SJCRH30 (cell line): ENCODE data around the gene C10orf67. TPM values are rescaled to one million over a fixed set of nuclear protein-coding genes. Genes with fewer than 3 reads are reported as not detected.
"Not testable (repeated sequence)": the region's sequence is repeated elsewhere in the genome, so short reads cannot be mapped to it uniquely, and the experiment has no call there.

Experiments
- DNase-seq, 2 experiments: peaks; one replicate each; pipeline ENCODE4 v3.0.0-alpha.2; 2015 to 2020
- H3K27ac ChIP-seq: fragments of 250-450 bp; sonication (Bioruptor Pico); 2 replicates; pipeline ENCODE4 v1.5.1; 2020; ENCODE audit warnings: mild to moderate bottlenecking, moderate library complexity
- H3K27me3 ChIP-seq: fragments of 250-450 bp; sonication (Bioruptor Pico); 2 replicates; pipeline ENCODE4 v1.5.1; 2020; ENCODE audit warnings: mild to moderate bottlenecking, moderate library complexity
- H3K36me3 ChIP-seq: fragments of 250-450 bp; sonication (Bioruptor Pico); 2 replicates; pipeline ENCODE4 v1.5.1; 2020; ENCODE audit warnings: mild to moderate bottlenecking, moderate library complexity
- H3K4me1 ChIP-seq: fragments of 250-450 bp; sonication (Bioruptor Pico); 2 replicates; pipeline ENCODE4 v1.5.1; 2020; ENCODE audit warnings: mild to moderate bottlenecking, moderate library complexity
- H3K4me3 ChIP-seq: fragments of 250-450 bp; sonication (Bioruptor Pico); 2 replicates; pipeline ENCODE4 v1.5.1; 2020; ENCODE audit warnings: mild to moderate bottlenecking, moderate library complexity
- H3K9me3 ChIP-seq: fragments of 250-450 bp; sonication (Bioruptor Pico); replicated peaks from 2 replicates; pipeline ENCODE4 v1.5.1; 2020; ENCODE audit warnings: mild to moderate bottlenecking, moderate library complexity
- total RNA-seq: library from RNA; depleted of rRNA; stranded (reverse); fragments of >200 nt; shearing (Covaris generic); gene quantifications from 2 replicates; pipeline ENCODE4 v1.2.3, GENCODE V29; 2014

The C10orf67 gene
- total RNA-seq, 1 experiment from 2014 or later: 0.16 TPM

GRCh38 chr10:23368816-23369640, 24.4 kb upstream of the C10orf67 start:
- Histone ChIP-seq H3K36me3 (no peaks in the 10 kb centered on the region), H3K4me3 (peak overlapping the region; percentile 15), H3K9me3 (no peaks in the 10 kb centered on the region), H3K27ac (peak overlapping the region; percentile 89), H3K4me1 (peaks cover 36% of the 10 kb centered on the region), H3K27me3 (no peaks in the 10 kb centered on the region)
- peak; percentile 60 to 89 for DNase-seq

GRCh38 chr10:23367896-23368595, 23.4 kb upstream of the C10orf67 start:
- Histone ChIP-seq H3K9me3 (no peaks in the 10 kb centered on the region), H3K27me3 (no peaks in the 10 kb centered on the region), H3K4me1 (peaks cover 36% of the 10 kb centered on the region), H3K27ac (peak overlapping the region; percentile 89), H3K4me3 (peak overlapping the region; percentile 15), H3K36me3 (no peaks in the 10 kb centered on the region)
- DNase-seq: peak; percentile 71 to 87

GRCh38 chr10:23365417-23366030, 20.9 kb upstream of the C10orf67 start:
- not testable (repeated sequence) for H3K9me3 ChIP-seq, H3K27ac ChIP-seq, H3K36me3 ChIP-seq, H3K27me3 ChIP-seq, DNase-seq, H3K4me3 ChIP-seq
- peaks cover 32% of the 10 kb centered on the region for H3K4me1 ChIP-seq

DNA sequence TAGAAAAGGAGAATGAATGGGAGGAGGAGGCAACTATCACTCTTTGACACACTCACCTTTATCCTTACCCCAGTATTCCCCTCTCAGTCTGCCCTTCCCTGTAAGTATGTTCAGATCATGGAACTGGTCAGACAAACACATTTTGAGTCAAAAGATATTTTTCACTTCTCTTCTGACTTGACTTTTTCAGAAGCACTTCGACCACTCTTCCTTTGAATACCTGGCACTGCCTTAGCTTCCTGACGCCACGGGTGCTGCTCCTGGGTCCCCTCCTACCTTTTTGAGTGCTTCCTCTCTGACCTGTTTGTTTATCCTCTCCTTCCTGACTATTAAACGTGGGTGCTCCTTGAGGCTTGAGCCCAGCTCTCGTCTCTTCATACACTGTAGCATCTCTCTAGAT, 19.8 kb upstream of the C10orf67 start:
- no peak for DNase-seq
- no peak overlapping the region for H3K4me3 ChIP-seq
- H3K36me3 ChIP-seq: no peaks in the 10 kb centered on the region
- peaks cover 20% of the 10 kb centered on the region for H3K4me1 ChIP-seq
- no peak overlapping the region for H3K27ac ChIP-seq
- H3K9me3 ChIP-seq: 0 out of 2 replicates have a peak, but pooled peaks cover 5% of the 10 kb centered on the region
- no peaks in the 10 kb centered on the region for H3K27me3 ChIP-seq

DNA sequence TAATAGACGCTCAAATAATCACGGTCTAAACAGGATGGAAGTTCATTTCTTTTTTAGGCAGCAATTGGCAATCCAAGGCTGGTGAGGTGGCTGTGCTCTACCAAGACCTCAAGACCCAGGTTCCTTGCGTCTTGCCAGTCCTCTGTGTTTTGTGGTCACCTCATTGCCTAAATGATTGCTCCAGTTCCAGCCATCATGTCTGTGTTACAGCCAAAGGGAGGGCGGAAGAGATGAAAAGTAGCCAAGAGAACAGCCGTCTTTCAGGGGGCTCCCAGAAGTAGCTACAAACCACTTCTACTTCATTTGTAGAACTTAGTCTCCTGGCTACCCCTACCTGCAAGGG, 19.2 kb upstream of the C10orf67 start:
- no peak overlapping the region for H3K27ac ChIP-seq
- no peak for DNase-seq
- H3K27me3 ChIP-seq: no peaks in the 10 kb centered on the region
- H3K4me3 ChIP-seq: no peak overlapping the region
- H3K36me3 ChIP-seq: no peaks in the 10 kb centered on the region
- 0 out of 2 replicates have a peak, but pooled peaks cover 5% of the 10 kb centered on the region for H3K9me3 ChIP-seq
- H3K4me1 ChIP-seq: peaks cover 16% of the 10 kb centered on the region

- Histone ChIP-seq H3K9me3 (0 out of 2 replicates have a peak, but pooled peaks cover 5% of the 10 kb centered on the region), H3K27me3 (no peaks in the 10 kb centered on the region), H3K4me3 (no peak overlapping the region), H3K27ac (no peak overlapping the region), H3K36me3 (no peaks in the 10 kb centered on the region), H3K4me1 (peaks cover 11% of the 10 kb centered on the region)
- DNase-seq: no peak
These were observed 18.5 kb upstream of the C10orf67 start for GRCh38 chr10:23362879-23363792.

GRCh38 chr10:23362069-23362830, 17.7 kb upstream of the C10orf67 start:
- peaks cover 3% of the 10 kb centered on the region for H3K4me1 ChIP-seq
- no peak overlapping the region for H3K27ac ChIP-seq
- H3K36me3 ChIP-seq: no peaks in the 10 kb centered on the region
- H3K9me3 ChIP-seq: 0 out of 2 replicates have a peak, but pooled peaks cover 5% of the 10 kb centered on the region
- H3K27me3 ChIP-seq: no peaks in the 10 kb centered on the region
- no peak for DNase-seq
- H3K4me3 ChIP-seq: no peak overlapping the region

GRCh38 chr10:23361665-23362064, 17.1 kb upstream of the C10orf67 start:
- no peak for DNase-seq
- Histone ChIP-seq H3K27me3 (no peaks in the 10 kb centered on the region), H3K9me3 (0 out of 2 replicates have a peak, but pooled peaks cover 5% of the 10 kb centered on the region), H3K27ac (no peak overlapping the region), H3K36me3 (no peaks in the 10 kb centered on the region), H3K4me1 (no peaks in the 10 kb centered on the region), H3K4me3 (no peak overlapping the region)

DNA sequence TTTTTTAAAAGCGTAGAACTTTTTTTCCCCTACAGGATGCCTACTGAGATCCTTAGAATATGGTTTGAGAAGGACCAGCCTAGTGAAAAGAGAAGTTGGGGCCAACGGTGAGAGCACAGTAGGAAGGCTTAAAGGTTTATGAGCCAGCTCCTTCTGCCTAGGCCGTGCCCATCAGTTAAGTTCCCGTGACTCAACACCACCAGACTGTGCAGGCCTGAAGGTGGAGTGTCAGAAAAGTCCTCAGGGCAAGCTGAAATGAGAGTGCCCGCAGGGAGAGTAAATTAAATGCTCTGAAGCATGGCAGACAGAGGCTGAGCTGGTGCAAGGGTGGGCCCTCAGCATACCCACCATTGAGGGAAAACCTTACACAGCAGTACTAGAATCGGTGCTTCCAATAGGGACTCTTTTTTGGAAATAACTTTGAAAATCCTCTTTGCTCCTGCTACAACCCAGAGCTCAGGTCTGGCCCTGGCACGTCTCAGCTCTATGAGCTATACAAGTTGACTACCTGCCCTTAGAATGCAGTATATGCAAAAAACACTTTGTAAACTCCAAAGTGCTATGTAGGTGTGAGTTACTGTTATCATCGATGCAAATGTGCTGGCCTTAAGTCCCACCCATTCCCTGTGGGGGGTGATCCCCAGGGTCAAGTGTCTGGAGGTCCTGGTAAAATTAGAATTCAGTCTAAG, 15.2 kb upstream of the C10orf67 start:
- Histone ChIP-seq H3K9me3 (0 out of 2 replicates have a peak, but pooled peaks cover 5% of the 10 kb centered on the region), H3K27ac (no peak overlapping the region), H3K27me3 (no peaks in the 10 kb centered on the region), H3K4me3 (no peak overlapping the region), H3K4me1 (no peaks in the 10 kb centered on the region), H3K36me3 (no peaks in the 10 kb centered on the region)
- no peak for DNase-seq

- Histone ChIP-seq H3K36me3 (no peaks in the 10 kb centered on the region), H3K27ac (no peak overlapping the region), H3K4me3 (no peak overlapping the region), H3K4me1 (no peaks in the 10 kb centered on the region), H3K27me3 (no peaks in the 10 kb centered on the region), H3K9me3 (0 out of 2 replicates have a peak, but pooled peaks cover 5% of the 10 kb centered on the region)
- DNase-seq: no peak
These were observed 13.8 kb upstream of the C10orf67 start for GRCh38 chr10:23358357-23358756.

DNA sequence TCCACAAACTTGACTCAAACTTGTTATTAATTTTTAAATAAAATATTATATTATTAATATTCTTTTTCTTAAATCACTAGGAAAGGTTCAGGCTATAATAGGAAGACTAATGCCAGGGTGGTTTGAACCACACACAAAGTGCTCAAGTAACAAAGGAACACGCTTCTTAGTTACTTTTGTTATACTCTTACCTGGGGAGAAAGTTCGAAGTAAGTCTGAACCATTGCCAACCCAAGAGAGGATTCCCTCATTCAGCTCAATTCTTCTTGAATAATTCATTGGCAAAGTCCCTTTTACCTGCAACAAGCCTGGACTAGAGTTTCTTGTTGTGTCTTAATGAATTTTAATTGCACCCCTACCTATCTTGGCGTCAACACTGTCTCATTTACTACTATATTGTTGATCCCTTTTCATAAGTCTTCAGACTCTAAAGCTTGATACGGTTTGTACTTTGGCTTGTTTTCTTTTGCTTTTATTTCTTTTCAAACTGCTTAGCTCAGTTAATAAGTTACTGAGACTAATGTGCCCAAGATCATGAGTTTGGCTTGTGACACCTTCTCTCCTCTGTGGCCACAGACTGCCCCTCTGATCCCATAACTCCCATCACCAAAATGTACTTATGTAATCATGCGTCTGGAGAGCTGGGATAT, 10.2 kb upstream of the C10orf67 start:
- Histone ChIP-seq H3K4me1 (no peaks in the 10 kb centered on the region), H3K4me3 (no peak overlapping the region), H3K27me3 (no peaks in the 10 kb centered on the region), H3K36me3 (no peaks in the 10 kb centered on the region), H3K9me3 (no peaks in the 10 kb centered on the region), H3K27ac (no peak overlapping the region)
- DNase-seq: no peak

DNA sequence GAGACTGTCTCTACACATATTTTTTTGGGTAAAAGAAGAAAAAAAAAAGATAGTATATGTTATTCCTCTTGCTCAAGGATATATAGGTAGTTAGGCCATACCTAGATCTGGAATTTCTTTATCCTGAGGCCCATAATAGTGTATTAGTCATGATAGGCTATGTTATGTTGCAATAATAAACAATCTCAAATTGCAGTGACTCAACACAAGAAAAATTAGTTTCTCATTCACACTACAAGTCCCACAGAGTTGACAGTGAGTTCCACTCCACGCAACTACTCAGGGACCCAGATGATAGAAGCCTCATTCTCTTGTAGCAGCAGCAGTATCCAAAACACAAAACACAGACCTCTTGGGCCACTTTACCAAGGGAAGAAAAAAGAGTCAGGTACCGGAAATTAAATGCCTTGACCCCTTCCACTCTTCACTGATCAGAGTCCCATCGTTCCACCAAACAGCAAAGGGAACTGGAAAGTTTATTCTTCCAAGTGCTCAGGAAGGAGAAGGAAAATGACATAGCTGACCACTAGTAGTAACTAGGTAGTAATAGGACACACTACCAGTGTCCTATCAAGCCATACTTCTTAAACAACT, 7.4 kb upstream of the C10orf67 start:
- Histone ChIP-seq H3K4me3 (no peak overlapping the region), H3K27ac (no peak overlapping the region)
- no peak for DNase-seq

More for the DNA sequence above, 7.4 kb upstream of the C10orf67 start:
- Histone ChIP-seq H3K27me3 (no peaks in the 10 kb centered on the region), H3K4me1 (peaks cover 3% of the 10 kb centered on the region), H3K9me3 (no peaks in the 10 kb centered on the region), H3K36me3 (no peaks in the 10 kb centered on the region)
